Gastroesophageal sphincter (tissue), 4 donors: ENCODE data around the gene TFF3. TPM values are rescaled to one million over a fixed set of nuclear protein-coding genes. Genes with fewer than 3 reads are reported as not detected.
A peak's percentile ranks its signal among the peaks of the same experiment; 100 is the strongest.

ENCODE experiments used
- ATAC-seq: fragments of 150-250 bp; one replicate; pipeline ENCODE4 v1.9.1; 2016; ENCODE audit warnings: mild to moderate bottlenecking, moderate library complexity
- H3K27ac ChIP-seq, 4 donors: fragments of 200-600 bp; sonication (generic) in 3 of 4; 1 replicate in 3 of 4; 2 replicates in 1 of 4; pipeline ENCODE4 v1.5.1; 2016 to 2019
- H3K27me3 ChIP-seq: fragments of 200-600 bp; sonication (generic); one replicate; pipeline ENCODE4 v1.5.1; 2019
- H3K36me3 ChIP-seq, 2 donors: fragments of 200-600 bp; sonication (generic); one replicate each; pipeline ENCODE4 v1.5.1; 2019; ENCODE audit warnings: control low read depth in 1 of 2
- H3K4me1 ChIP-seq, 3 donors: fragments of 200-600 bp; sonication (generic); 1 replicate in 2 of 3; 2 replicates in 1 of 3; pipeline ENCODE4 v1.5.1; 2016 to 2019; ENCODE audit warnings: control low read depth in 2 of 3
- H3K4me3 ChIP-seq, 2 donors: fragments of 200-600 bp; sonication (generic); one replicate each; pipeline ENCODE4 v1.5.1; 2019; ENCODE audit warnings: mild to moderate bottlenecking in 1 of 2, moderate library complexity in 1 of 2
- H3K9me3 ChIP-seq, 3 donors: fragments of 200-600 bp; sonication (generic); one replicate each; pipeline ENCODE4 v1.5.1; 2017 to 2019; ENCODE audit warnings: control low read depth in 2 of 3
- CTCF ChIP-seq, 4 experiments: fragments of 200-600 bp in 2 of 4; fragments of 450-650 bp in 2 of 4; sonication (generic) in 1 of 4; IDR thresholded peaks; one replicate each; pipeline ENCODE4 v1.5.1; 2017 to 2019; ENCODE audit warnings: antibody characterized with exemption in 4 of 4, mild to moderate bottlenecking in 2 of 4, moderate library complexity in 2 of 4
- EP300 ChIP-seq: sonication (generic); formaldehyde crosslinking; IDR thresholded peaks from one replicate; pipeline ENCODE4 v1.6.1; 2017; ENCODE audit warnings: antibody characterized with exemption, mild to moderate bottlenecking
- POLR2A ChIP-seq, 2 donors: fragments of 450-650 bp; IDR thresholded peaks; one replicate each; pipeline ENCODE4 v1.6.1; 2017; ENCODE audit warnings: antibody characterized with exemption in 2 of 2, mild to moderate bottlenecking in 2 of 2, moderate library complexity in 1 of 2
- POLR2AphosphoS5 ChIP-seq: sonication (generic); formaldehyde crosslinking; IDR thresholded peaks from one replicate; pipeline ENCODE4 v1.6.1; 2017; ENCODE audit warnings: antibody characterized with exemption
- WGBS, 2 donors: methylation state at CpG; one replicate each; pipeline ENCODE4 v1.1.5; 2018; ENCODE audit warnings: low coverage in 1 of 2; 5-methylcytosine and 5-hydroxymethylcytosine counted together
- total RNA-seq, 4 donors: library from RNA; depleted of rRNA; stranded (reverse); fragments of >200 nt; gene quantifications; one replicate each; pipeline ENCODE4 v1.1.0, GENCODE V29; 2016

TFF3 gene
- total RNA-seq, 4 donors from 2014 or later, result 6.4 to 18.2 (median 10.5) TPM

DNA sequence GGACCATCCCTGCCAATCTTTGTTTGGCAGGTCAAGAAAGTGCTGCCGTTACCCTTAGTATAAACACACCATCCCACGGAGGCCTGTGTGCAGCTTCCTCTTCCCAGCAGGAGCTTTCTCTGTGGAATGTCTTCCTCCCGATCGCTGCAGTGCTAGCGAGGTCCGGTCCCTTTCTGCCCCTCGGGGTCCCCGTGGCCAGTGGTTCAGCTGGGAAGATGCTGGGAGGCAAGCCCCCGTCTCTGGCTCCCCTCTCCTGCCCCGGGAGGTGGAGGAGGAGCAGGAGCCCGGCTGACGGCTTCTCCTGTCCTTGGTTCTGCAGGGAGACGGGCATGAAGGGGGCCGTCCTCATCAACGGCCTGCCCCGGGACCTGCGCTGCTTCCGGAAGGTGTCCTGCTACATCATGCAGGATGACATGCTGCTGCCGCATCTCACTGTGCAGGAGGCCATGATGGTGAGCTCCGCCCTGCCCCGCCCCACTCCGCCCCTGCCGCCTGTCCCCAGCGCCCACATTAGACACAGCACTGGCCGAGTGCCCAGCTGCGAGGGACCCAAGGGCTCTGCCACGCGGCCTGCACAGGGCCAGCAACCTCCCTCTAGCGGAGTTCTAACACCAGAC is 42.1 kb downstream of the TFF3 start:
- 57 to 85% methylated on average over 1 to 13 of the region's 29 CpGs for WGBS, 2 donors
- Histone ChIP-seq H3K4me3 (no peak overlapping the region), H3K27ac (no peak overlapping the region), H3K9me3 (no peaks in the 10 kb centered on the region), H3K36me3 (peaks cover 0 to 71% of the 10 kb centered on the region in 2 donors), H3K27me3 (no peaks in the 10 kb centered on the region), H3K4me1 (no peaks in the 10 kb centered on the region)
- TF ChIP-seq CTCF (IDR thresholded peaks at IDR 0.05) (no peak), POLR2AphosphoS5 (no peak), POLR2A (IDR thresholded peaks at IDR 0.05) (no peak), EP300 (no peak)
- ATAC-seq, result no peak

DNA sequence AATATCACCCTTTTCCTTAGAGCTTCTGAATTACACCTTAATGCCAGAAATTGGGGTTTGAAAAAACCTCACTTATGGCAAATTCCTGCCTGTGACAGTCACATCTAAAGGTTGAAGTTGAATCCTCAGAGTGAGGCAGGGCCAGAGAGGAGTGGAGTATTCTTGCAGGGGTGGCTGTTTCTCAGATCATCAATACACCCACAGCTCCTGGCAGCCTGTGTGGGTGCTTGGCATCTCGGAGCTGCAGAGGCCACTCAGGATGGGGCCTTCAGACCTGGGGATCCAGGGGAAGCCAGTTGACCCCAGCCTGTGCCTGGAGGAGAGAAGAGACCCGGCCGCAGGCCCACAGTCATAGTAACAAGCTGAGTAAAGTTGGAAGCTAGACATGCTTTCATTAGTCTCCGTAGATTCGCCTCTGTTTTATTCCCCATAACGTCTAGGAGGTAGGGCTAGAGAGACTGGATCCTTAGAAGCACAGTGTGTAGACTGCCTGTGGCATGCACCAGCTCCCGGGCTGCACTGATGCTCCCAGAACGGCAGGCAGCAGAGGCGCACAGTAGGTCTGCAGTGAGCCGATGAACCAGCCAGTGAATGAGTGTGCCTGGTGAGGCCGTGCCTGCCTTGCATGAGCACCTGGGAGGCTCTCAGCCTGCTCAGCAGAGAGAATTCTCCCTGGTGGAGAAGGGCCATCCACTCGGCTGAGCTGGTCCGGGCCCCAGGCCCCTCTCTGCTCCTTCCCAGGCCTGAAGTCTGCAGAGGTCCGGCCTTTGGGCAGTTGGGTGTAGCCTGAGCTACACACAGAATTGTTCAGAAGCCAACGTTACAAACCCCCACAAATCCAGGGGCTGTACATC is 42.9 kb downstream of the TFF3 start:
- no peak overlapping the region for H3K27ac ChIP-seq
- H3K4me1 ChIP-seq, result no peaks in the 10 kb centered on the region
- H3K4me3 ChIP-seq, result no peak overlapping the region
- no peaks in the 10 kb centered on the region for H3K9me3 ChIP-seq
- ATAC-seq, result peak; percentile 36
- H3K27me3 ChIP-seq, result no peaks in the 10 kb centered on the region
- H3K36me3 ChIP-seq, result peaks cover 0 to 65% of the 10 kb centered on the region in 2 donors
- TF ChIP-seq POLR2AphosphoS5, result no peak
- no peak for TF ChIP-seq POLR2A (IDR thresholded peaks at IDR 0.05)
- TF ChIP-seq CTCF (IDR thresholded peaks at IDR 0.05), result no peak
- TF ChIP-seq EP300, result no peak
- WGBS, 2 donors, result 80 to 100% methylated on average over 1 to 2 of the region's 15 CpGs

DNA sequence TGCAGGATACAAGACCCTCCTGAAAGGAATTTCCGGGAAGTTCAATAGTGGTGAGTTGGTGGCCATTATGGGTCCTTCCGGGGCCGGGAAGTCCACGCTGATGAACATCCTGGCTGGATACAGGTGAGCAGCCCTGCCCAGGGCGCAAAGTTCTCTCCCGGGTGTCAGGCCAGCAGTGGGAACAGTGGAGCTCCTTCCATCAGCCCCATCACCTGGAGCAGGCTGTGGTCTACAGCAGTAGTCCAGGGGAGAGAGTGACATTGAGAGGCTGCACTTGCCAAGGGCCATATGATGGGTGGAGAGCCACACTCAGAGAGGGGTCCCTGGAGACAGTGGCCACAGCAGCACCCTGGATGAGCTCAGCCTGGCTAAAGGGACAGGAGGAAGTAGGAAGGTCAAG is 44.1 kb downstream of the TFF3 start:
- Histone ChIP-seq H3K4me3 (no peak overlapping the region), H3K9me3 (no peaks in the 10 kb centered on the region), H3K4me1 (no peaks in the 10 kb centered on the region), H3K36me3 (peaks cover 0 to 52% of the 10 kb centered on the region in 2 donors), H3K27ac (no peak overlapping the region), H3K27me3 (no peaks in the 10 kb centered on the region)
- WGBS, 2 donors, result 95 to 100% methylated on average over 1 to 4 of the region's 6 CpGs
- TF ChIP-seq POLR2A (IDR thresholded peaks at IDR 0.05) (no peak), CTCF (IDR thresholded peaks at IDR 0.05) (no peak), POLR2AphosphoS5 (no peak), EP300 (no peak)
- no peak for ATAC-seq

- WGBS, 2 donors, result 94% methylated on average over 2 of the region's 10 CpGs; no CpG with 5 or more reads in 1 of the 2 donors
- peaks cover 0 to 36% of the 10 kb centered on the region in 2 donors for H3K36me3 ChIP-seq
- no peak overlapping the region for H3K4me3 ChIP-seq
- TF ChIP-seq EP300, result no peak
- TF ChIP-seq POLR2AphosphoS5, result no peak
- no peak for TF ChIP-seq CTCF (IDR thresholded peaks at IDR 0.05)
- TF ChIP-seq POLR2A (IDR thresholded peaks at IDR 0.05), result no peak
- no peaks in the 10 kb centered on the region for H3K27me3 ChIP-seq
- H3K9me3 ChIP-seq, result no peaks in the 10 kb centered on the region
- peaks cover 0 to 3% (median 0%) of the 10 kb centered on the region in 3 donors for H3K4me1 ChIP-seq
- H3K27ac ChIP-seq, result no peak overlapping the region
- no peak for ATAC-seq
Measured at GRCh38 chr21:42269386-42269785, 45.8 kb downstream of the TFF3 start.
